Measurements from ENCODE around the gene OSBPL3.
A peak's percentile ranks its signal among the peaks of the same experiment; 100 is the strongest.
"Not testable (repeated sequence)": the region's sequence is repeated elsewhere in the genome, so short reads cannot be mapped to it uniquely, and the experiment has no call there.

OSBPL3 gene

GRCh38 chr7:24916463-24917040 lies 63.4 kb downstream of the OSBPL3 start:
- no peak for DNase-seq

GRCh38 chr7:24914465-24914859 lies 65.5 kb downstream of the OSBPL3 start:
- no peak for DNase-seq

- DNase-seq, result no peak
Measured at GRCh38 chr7:24913801-24914464, 66.0 kb downstream of the OSBPL3 start.

GRCh38 chr7:24912874-24913514 lies 67.0 kb downstream of the OSBPL3 start:
- no peak for DNase-seq

- no peak for DNase-seq
Measured at GRCh38 chr7:24912424-24912823, 67.6 kb downstream of the OSBPL3 start.

- DNase-seq, result peak; percentile 62
Measured at GRCh38 chr7:24911213-24911603, 68.8 kb downstream of the OSBPL3 start.

GRCh38 chr7:24910551-24911212 lies 69.3 kb downstream of the OSBPL3 start:
- DNase-seq, result no peak

- DNase-seq, result no peak
Measured at GRCh38 chr7:24908727-24909126, 71.3 kb downstream of the OSBPL3 start.

- no peak for DNase-seq
Measured at GRCh38 chr7:24908166-24908565, 71.8 kb downstream of the OSBPL3 start.

GRCh38 chr7:24907311-24907886 lies 72.6 kb downstream of the OSBPL3 start:
- DNase-seq, result peak; percentile 52

- no peak for DNase-seq
Measured at GRCh38 chr7:24905996-24906770, 73.8 kb downstream of the OSBPL3 start.

- DNase-seq, result not testable (repeated sequence)
Measured at GRCh38 chr7:24903992-24904391, 76.0 kb downstream of the OSBPL3 start.

GRCh38 chr7:24903559-24903958 lies 76.4 kb downstream of the OSBPL3 start:
- DNase-seq, result no peak

- DNase-seq, result no peak
Measured at GRCh38 chr7:24902931-24903330, 77.0 kb downstream of the OSBPL3 start.

- DNase-seq, result no peak
Measured at GRCh38 chr7:24902276-24902675, 77.7 kb downstream of the OSBPL3 start.

- DNase-seq, result no peak
Measured at GRCh38 chr7:24899905-24900304, 80.1 kb downstream of the OSBPL3 start.

- no peak for DNase-seq
Measured at GRCh38 chr7:24899161-24899560, 80.8 kb downstream of the OSBPL3 start.

- peak; percentile 32 for DNase-seq
Measured at GRCh38 chr7:24898691-24899090, 81.3 kb downstream of the OSBPL3 start.

- DNase-seq, result no peak
Measured at GRCh38 chr7:24896031-24896501, 83.9 kb downstream of the OSBPL3 start.

GRCh38 chr7:24894429-24895221 lies 85.4 kb downstream of the OSBPL3 start:
- DNase-seq, result no peak

GRCh38 chr7:24891311-24891735 lies 88.7 kb downstream of the OSBPL3 start:
- DNase-seq, result no peak

GRCh38 chr7:24889611-24890010 lies 90.4 kb downstream of the OSBPL3 start:
- no peak for DNase-seq
